ENCODE data around the gene ZNF491.
"Not testable (repeated sequence)": the region's sequence is repeated elsewhere in the genome, so short reads cannot be mapped to it uniquely, and the experiment has no call there.

ZNF491 gene

DNA sequence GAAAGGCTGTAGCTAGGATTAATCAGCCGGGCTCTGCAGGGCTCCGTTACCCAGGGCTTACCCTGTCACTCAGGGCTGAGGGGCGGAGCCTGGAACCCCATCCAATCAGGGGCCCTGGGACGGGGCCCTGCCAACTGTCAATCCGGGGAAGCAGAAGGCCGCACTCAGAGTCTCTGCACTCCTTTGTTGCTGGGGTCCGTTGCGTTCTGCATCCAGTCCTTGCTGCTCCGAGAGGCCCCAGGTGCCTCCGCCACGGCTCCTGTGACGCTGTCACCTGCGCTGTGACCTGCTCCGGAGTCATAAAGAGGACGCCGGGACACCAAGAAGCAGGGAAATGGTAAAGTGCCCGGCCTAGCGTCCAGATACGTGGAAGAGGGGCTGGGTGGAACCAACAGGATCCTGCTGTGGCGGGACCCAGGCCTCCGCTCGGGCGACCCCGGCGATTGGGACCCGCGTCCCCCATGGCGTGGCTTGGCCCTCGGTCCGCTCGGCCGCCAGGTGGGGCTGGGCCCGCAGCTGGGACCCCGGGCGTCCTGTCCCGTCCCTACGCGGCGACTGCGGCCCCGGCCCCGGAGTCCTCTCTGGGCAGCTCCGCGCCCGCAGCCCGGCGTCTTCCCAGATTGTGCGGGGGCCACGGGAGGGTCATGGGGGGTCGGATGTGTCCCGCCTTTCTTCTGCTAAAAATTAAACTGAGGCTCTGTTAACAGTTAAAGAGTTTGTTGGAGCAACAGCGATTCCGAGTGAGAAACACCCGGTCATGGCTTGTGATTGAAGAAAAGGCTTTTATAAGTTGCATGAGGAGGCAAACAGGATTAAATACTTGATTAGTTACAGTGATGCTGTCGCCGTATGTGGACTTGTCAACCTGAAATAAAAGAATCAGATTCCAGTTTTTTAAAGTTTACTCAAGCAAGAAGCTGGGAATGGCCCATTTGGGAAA lies at the start of gene ZNF491:
TSS of gene ZNF491 (plus strand) at position 133 of the 940 bp plus-strand sequence. CDS start 7,431 bp downstream, outside the sequence.
- DNase-seq (ENCODE audit: low spot score): peak; percentile 94

GRCh38 chr19:11749751-11750150 lies 48.6 kb upstream of the ZNF491 start:
- no peak for DNase-seq (ENCODE audit: low spot score)

GRCh38 chr19:11752244-11752736 lies 46.0 kb upstream of the ZNF491 start:
- DNase-seq (ENCODE audit: low spot score): no peak

DNA sequence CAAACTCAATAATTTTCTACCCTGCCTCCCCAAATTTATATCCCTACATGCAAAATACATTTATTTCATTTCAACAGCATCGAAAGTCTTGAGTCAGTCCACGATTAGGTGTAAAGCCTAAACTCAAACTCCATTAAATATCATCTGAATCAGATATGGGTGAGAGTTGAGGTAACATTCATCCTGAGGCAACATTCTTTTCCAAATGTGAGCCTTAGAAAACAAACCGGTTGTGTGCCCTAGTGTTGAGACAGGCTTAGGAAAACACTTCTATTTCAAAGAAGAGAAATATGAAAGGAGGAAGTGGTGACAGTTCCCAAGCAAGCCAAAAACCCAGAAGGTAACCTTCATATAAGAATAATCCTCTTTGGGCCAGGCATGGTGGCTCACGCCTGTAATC lies 43.7 kb upstream of the ZNF491 start:
- no peak for DNase-seq (ENCODE audit: low spot score)

DNA sequence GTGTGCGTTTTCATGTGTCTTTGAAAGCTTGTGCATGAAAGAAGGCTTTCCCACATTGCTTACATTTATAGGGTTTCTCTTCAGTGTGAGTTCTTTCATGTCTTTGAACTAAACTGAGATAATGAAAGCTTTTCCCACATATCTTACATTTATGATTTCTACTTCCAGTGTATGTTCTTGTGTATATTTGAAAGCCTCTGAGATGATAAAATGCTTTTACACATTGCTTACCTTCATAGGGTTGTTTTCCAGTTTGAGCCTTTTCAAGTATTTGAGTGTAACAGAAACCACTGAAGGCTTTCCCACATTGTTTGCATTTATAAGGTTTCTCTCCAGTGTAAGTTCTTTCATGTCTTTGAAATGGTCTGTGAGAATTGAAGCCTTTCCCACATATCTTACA lies 41.4 kb upstream of the ZNF491 start:
- no peak for DNase-seq (ENCODE audit: low spot score)

- DNase-seq (ENCODE audit: low spot score): no peak
These were observed 38.5 kb upstream of the ZNF491 start for GRCh38 chr19:11759805-11760204.

DNA sequence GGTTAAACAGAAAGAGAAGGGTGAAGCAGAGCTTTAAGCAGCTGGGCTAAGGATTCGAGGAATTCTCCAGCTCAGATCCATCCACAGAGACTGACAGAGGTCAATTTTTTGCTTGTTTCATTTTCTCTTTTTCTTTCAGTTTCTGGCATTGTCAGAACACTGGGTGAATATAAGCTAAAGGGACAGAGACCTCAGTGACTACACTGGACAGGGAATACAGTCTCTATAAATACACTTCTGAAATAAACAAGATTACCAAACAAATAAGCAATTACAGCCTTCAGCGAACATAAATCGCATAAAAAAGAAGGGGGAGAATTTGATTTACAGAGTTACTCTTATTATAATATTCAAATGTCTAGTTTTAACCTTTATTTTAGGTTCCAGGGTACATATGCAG lies 35.2 kb upstream of the ZNF491 start:
- DNase-seq (ENCODE audit: low spot score): no peak

GRCh38 chr19:11763611-11764010 lies 34.7 kb upstream of the ZNF491 start:
- DNase-seq (ENCODE audit: low spot score): no peak

GRCh38 chr19:11766597-11767591 lies 31.4 kb upstream of the ZNF491 start, which contains the start of gene ZNF441:
ZNF441 (plus strand) TSS chr19:11767000; CDS start chr19:11767194, 194 bp downstream.
- DNase-seq (ENCODE audit: low spot score): peak; percentile 97

DNA sequence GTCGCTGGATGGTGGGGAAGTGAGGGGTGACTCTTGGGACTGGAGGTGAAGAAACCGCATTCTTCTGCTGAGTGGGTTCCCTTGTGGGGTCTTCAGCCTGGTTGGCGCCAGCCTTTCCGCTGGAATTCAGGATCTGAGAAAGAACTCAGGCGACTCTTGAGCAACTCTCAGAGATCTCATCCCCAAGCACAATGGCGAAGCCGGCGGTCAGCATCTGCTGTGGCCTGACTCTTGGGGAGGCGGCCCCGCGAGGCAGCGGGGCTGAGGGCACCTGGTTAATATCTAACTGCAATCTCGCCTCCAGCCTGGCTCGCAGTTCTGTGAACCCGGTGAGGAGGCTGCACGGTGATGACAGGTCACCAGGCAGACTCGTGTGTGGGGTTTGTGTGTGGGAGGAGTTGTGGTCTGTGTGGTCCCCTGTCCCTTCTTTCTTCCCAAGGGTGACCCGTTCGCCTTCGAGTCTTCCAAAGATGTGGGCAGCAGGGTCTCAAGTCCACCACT lies 30.6 kb upstream of the ZNF491 start:
- DNase-seq (ENCODE audit: low spot score): peak; percentile 11

DNA sequence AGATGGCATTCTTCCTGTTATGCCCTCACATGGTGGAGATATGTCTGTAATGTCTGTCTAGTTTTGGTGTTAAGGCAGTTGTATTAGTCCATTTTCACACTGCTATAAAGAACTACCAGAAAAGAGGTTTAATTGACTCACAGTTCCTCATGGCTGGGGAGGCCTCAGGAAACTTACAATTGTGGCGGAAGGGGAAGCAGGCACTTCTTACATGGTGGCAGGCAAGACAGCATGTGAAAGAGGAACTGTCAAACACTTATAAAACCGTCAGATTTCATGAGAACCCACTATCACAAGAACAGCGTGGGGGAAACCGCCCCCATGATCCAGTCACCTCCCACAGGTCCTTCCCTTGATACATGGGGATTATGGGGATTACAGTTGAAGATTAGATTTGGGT lies 28.3 kb upstream of the ZNF491 start:
- no peak for DNase-seq (ENCODE audit: low spot score)

DNA sequence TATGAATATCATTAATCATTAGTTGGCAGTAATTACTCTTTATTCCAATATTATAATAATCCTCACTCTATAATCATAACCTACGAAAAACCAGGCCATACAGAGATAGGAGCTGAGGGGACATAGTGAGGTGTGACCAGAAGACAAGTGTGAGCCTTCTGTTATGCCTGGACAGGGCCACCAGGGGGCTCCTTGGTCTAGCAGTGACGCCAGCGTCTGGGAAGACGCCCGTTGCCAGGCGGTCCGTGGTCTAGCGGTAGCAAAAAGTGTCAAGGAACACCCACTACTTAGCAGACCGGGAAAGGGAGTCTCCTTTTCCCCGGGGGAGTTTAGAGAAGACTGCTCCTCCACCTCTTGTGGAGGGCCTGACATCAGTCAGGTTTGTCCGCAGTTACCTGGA lies 26.8 kb upstream of the ZNF491 start:
- DNase-seq (ENCODE audit: low spot score): not testable (repeated sequence)

GRCh38 chr19:11776669-11777068 lies 21.7 kb upstream of the ZNF491 start:
- DNase-seq (ENCODE audit: low spot score): not testable (repeated sequence)

DNA sequence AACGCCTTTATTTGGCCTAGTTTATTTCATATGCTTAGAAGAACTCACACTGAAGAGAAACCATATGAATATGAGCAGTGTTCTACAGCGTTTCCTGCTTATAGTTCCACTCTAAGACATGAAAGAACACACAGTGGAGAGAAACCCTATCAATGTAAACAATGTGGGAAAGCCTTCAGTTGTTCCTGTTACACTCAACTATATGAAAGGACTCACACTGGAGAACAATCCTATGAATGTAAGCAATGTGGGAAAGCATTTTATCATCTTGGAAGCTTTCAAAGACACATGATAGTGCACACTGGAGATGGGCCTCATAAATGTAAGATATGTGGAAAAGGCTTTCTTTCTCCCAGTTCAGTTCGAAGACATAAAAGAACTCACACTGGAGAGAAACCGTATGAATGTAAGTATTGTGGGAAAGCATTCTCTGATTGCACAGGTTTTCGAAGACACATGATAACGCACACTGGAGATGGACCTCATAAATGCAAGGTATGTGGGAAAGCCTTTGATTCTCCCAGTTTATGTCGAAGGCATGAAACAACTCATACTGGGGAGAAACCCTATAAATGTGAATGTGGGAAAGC lies 17.8 kb upstream of the ZNF491 start:
- no peak for DNase-seq (ENCODE audit: low spot score)

DNA sequence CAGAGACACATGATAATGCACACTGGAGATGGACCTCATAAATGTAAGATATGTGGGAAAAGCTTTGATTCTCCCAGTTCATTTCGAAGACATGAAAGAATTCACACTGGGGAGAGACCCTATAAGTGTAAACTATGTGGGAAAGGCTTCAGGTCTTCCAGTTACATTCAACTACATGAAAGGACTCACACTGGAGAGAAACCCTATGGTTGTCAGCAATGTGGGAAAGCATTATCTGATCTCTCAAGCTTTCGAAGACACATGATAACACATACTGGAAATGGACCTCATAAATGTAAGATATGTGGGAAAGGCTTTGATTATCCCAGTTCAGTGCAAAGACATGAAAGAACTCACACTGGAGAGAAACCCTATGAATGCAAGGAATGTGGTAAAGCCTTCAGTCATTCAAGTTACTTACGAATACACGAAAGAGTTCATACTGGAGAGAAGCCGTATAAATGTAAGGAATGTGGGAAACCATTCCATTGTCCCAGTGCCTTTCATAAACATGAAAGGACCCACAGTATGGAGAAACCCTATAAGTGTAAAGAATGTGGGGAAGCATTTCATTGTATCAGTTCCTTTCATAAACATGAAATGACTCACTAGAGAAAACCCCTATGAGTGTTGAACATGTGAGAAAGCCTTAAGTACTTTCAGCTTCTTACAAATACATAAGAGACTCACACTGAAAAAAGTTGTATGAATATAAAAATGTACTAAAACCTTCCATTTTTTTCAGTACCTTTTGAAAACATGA lies 16.8 kb upstream of the ZNF491 start:
- no peak for DNase-seq (ENCODE audit: low spot score)

DNA sequence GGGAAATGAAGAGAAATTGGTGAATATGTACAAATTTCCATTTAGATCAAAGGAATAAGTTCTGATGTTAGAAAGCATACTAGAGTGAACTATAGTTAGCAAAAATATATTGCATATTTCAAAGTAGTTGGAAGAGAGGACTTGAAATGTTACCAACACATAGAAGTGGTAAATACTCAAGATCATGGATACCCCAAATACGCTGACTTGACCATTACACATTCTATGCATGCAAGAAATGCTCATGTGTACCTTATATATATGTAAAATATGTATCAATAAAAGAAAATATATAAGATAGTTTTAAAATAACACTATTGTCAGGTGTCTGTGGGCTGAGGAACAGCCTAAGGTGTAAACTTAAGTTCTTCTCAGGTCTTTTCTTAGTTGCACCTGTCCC lies 14.6 kb upstream of the ZNF491 start:
- no peak for DNase-seq (ENCODE audit: low spot score)

DNA sequence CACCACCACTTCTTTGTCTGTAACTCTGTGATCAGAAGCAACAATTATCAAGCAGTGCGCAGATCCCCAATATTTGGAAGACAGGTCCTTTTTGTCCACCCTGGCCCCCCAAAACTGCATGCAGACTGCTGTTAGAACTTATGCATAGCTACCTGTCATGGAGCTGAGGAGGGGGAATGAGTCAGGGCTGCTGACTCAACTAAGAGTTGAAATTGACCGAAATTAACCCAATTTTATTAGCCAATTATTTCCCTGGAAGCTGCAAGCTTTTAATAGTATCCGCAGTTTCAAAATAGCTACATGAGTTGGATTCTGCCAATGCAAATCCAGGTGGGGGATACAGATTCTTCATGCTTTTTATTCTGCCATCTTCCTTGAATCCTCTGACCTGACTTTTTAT lies 14.0 kb upstream of the ZNF491 start:
- no peak for DNase-seq (ENCODE audit: low spot score)

DNA sequence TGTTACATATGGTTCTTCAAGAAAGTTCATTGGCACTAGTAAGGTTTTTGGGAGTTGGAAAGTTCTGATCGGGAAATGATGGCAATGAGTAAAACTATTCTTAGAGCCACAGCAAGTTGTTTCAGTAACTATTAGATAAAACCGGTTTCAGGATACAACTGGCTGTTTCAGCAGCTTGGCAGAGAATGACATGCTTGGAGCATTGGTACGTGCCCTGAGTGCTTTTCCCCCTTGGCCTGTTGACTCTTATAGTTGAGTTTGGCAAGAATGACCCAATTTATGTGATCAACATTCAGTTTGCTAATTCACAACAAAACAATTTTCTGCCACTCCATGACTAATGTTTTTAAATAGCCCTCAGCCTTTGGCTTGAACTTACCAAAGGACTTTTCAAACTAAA lies 10.8 kb upstream of the ZNF491 start:
- no peak for DNase-seq (ENCODE audit: low spot score)

GRCh38 chr19:11792942-11793341 lies 5.4 kb upstream of the ZNF491 start:
- DNase-seq (ENCODE audit: low spot score): no peak

GRCh38 chr19:11797491-11797890 lies 832 bp upstream of the ZNF491 start:
- DNase-seq (ENCODE audit: low spot score): peak; percentile 86

All from globus pallidus (tissue), 1 donor.